ENCODE measurements around the gene AIM2. TPM values are rescaled to one million over a fixed set of nuclear protein-coding genes. Genes with fewer than 3 reads are reported as not detected.

The AIM2 gene
- total and polyA plus RNA-seq, 2 donors from 2014 or later: 4.6 TPM; not detected in 1

GRCh38 chr1:159100589-159100988, 24.0 kb upstream of the AIM2 start:
- H3K9me3 ChIP-seq (ENCODE audit: control insufficient read depth in 2 of 3, insufficient read depth in 1 of 3, low read length in 3 of 3): no peaks in the 10 kb centered on the region
- H3K36me3 ChIP-seq (ENCODE audit: control insufficient read depth in 2 of 3, insufficient read depth in 3 of 3, low read length in 3 of 3): no peaks in the 10 kb centered on the region
- no peak overlapping the region for H3K4me3 ChIP-seq (ENCODE audit: low read length in 3 of 3)
- no peak for FAIRE-seq
- intact Hi-C loops (cut with DNase I): no loop called here
- H3K4me1 ChIP-seq (ENCODE audit: control insufficient read depth in 2 of 3, insufficient read depth in 2 of 3, low read depth in 1 of 3, low read length in 3 of 3): no peaks in the 10 kb centered on the region
- H3K9ac ChIP-seq (ENCODE audit: low read length in 3 of 3): no peak overlapping the region
- no peak for TF ChIP-seq CTCF (IDR thresholded peaks at IDR 0.05; ENCODE audit: borderline replicate concordance, extremely low read depth, insufficient read depth)
- DNase-seq: no peak
- no peaks in the 10 kb centered on the region for H3K27me3 ChIP-seq (ENCODE audit: control insufficient read depth, insufficient read depth, low read length)
- H3K27ac ChIP-seq (ENCODE audit: low read depth in 2 of 2, low read length in 2 of 2): no peak overlapping the region

- H3K9ac ChIP-seq (ENCODE audit: low read length in 3 of 3): no peak overlapping the region
- FAIRE-seq: no peak
- intact Hi-C loops (cut with DNase I): no loop called here
- no peak for DNase-seq
- H3K27ac ChIP-seq (ENCODE audit: low read depth in 2 of 2, low read length in 2 of 2): no peak overlapping the region
- no peak for TF ChIP-seq CTCF (IDR thresholded peaks at IDR 0.05; ENCODE audit: borderline replicate concordance, extremely low read depth, insufficient read depth)
- H3K27me3 ChIP-seq (ENCODE audit: control insufficient read depth, insufficient read depth, low read length): no peaks in the 10 kb centered on the region
- H3K9me3 ChIP-seq (ENCODE audit: control insufficient read depth in 2 of 3, insufficient read depth in 1 of 3, low read length in 3 of 3): no peaks in the 10 kb centered on the region
- no peaks in the 10 kb centered on the region for H3K36me3 ChIP-seq (ENCODE audit: control insufficient read depth in 2 of 3, insufficient read depth in 3 of 3, low read length in 3 of 3)
- no peak overlapping the region for H3K4me3 ChIP-seq (ENCODE audit: low read length in 3 of 3)
- H3K4me1 ChIP-seq (ENCODE audit: control insufficient read depth in 2 of 3, insufficient read depth in 2 of 3, low read depth in 1 of 3, low read length in 3 of 3): no peaks in the 10 kb centered on the region
These were observed 22.0 kb upstream of the AIM2 start for GRCh38 chr1:159098596-159098995.

GRCh38 chr1:159092036-159092760, 15.6 kb upstream of the AIM2 start:
- Histone ChIP-seq H3K9ac (ENCODE audit: low read length in 3 of 3) (no peak overlapping the region), H3K4me1 (ENCODE audit: control insufficient read depth in 2 of 3, insufficient read depth in 2 of 3, low read depth in 1 of 3, low read length in 3 of 3) (no peaks in the 10 kb centered on the region), H3K36me3 (ENCODE audit: control insufficient read depth in 2 of 3, insufficient read depth in 3 of 3, low read length in 3 of 3) (no peaks in the 10 kb centered on the region), H3K27ac (ENCODE audit: low read depth in 2 of 2, low read length in 2 of 2) (no peak overlapping the region), H3K27me3 (ENCODE audit: control insufficient read depth, insufficient read depth, low read length) (no peaks in the 10 kb centered on the region), H3K4me3 (ENCODE audit: low read length in 3 of 3) (no peak overlapping the region), H3K9me3 (ENCODE audit: control insufficient read depth in 2 of 3, insufficient read depth in 1 of 3, low read length in 3 of 3) (no peaks in the 10 kb centered on the region)
- FAIRE-seq (no peak), DNase-seq (no peak)
- intact Hi-C loops (cut with DNase I): no loop called here
- no peak for TF ChIP-seq CTCF (IDR thresholded peaks at IDR 0.05; ENCODE audit: borderline replicate concordance, extremely low read depth, insufficient read depth)

Measured in kidney (tissue), 14 donors.